Esophagus (tissue), 2 donors: ENCODE data around the gene TM7SF3. TPM values are rescaled to one million over a fixed set of nuclear protein-coding genes. Genes with fewer than 3 reads are reported as not detected.

Experiments used
- H3K27ac ChIP-seq, 2 donors: one replicate each; pipeline ENCODE4 v1.5.1; 2013; ENCODE audit warnings: low read depth in 2 of 2, mild to moderate bottlenecking in 2 of 2, inconsistent platforms in 1 of 2, low read length in 1 of 2, moderate library complexity in 1 of 2
- H3K27me3 ChIP-seq, 2 donors: one replicate each; pipeline ENCODE4 v1.6.1; 2013; ENCODE audit warnings: low read length in 2 of 2, control low read depth in 1 of 2, mild to moderate bottlenecking in 1 of 2; ENCODE audit not compliant: insufficient read depth in 2 of 2, control insufficient read depth in 1 of 2
- H3K36me3 ChIP-seq, 2 donors: one replicate each; pipeline ENCODE4 v1.6.1; 2013; ENCODE audit warnings: low read length in 1 of 2; ENCODE audit not compliant: control insufficient read depth in 2 of 2, insufficient read depth in 2 of 2
- H3K4me1 ChIP-seq, 2 donors: one replicate each; pipeline ENCODE4 v1.6.1; 2013; ENCODE audit warnings: low read length in 1 of 2; ENCODE audit not compliant: control insufficient read depth in 2 of 2, insufficient read depth in 2 of 2
- H3K4me3 ChIP-seq, 2 donors: one replicate each; pipeline ENCODE4 v1.5.1; 2013; ENCODE audit warnings: low read length in 2 of 2, mild to moderate bottlenecking in 2 of 2, low read depth in 1 of 2, moderate library complexity in 1 of 2
- H3K9me3 ChIP-seq, 2 donors: one replicate each; pipeline ENCODE4 v1.6.1; 2013; ENCODE audit warnings: mild to moderate bottlenecking in 2 of 2, low read depth in 1 of 2, low read length in 1 of 2, moderate library complexity in 1 of 2; ENCODE audit not compliant: control insufficient read depth in 2 of 2, insufficient read depth in 1 of 2
- WGBS, 2 donors: extraction: QIAGEN DNeasy Blood & Tissue Kit; methylation state at CpG; one replicate each; pipeline ENCODE4 v1.1.7; 2013; 5-methylcytosine and 5-hydroxymethylcytosine counted together
- polyA plus RNA-seq, 2 donors: library from polyadenylated mRNA; stranded (reverse); fragments of 200-250 nt; gene quantifications; one replicate each; pipeline ENCODE4 v1.2.3, GENCODE V29; 2013
- donor health status: healthy with polysubstance abuse.
- donor health status: Bipolar disorder and iron deficiency.

The TM7SF3 gene
- polyA plus RNA-seq, 2 donors = 15.9 to 43.3 TPM

DNA sequence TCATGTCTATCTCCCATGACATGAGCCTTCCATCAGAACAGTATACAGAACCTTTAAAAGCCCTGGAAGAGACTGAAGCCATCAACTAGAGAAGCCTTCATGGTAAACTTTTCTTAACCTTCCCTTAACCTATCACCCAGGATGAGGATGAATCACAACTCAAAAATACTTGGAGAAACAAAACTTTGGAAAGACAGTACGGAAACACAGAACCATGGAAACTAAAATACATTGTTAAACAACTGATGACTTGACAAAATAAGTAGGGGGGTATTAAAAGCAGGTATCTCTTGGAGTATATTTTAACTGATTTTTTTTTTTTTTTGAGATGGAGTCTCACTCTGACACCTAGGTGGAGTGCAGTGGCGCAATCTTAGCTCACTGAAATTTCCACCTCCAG lies 8.7 kb downstream of the TM7SF3 start:
- H3K9me3 ChIP-seq = no peaks in the 10 kb centered on the region
- WGBS, 2 donors = 89 to 97% methylated on average over 2 of the region's 2 CpGs
- H3K27me3 ChIP-seq = no peaks in the 10 kb centered on the region
- H3K36me3 ChIP-seq = no peaks in the 10 kb centered on the region
- no peak overlapping the region for H3K4me3 ChIP-seq
- no peaks in the 10 kb centered on the region for H3K4me1 ChIP-seq
- no peak overlapping the region for H3K27ac ChIP-seq

GRCh38 chr12:27003421-27004381 lies 10.5 kb downstream of the TM7SF3 start:
- Histone ChIP-seq H3K9me3 (no peaks in the 10 kb centered on the region), H3K27me3 (no peaks in the 10 kb centered on the region), H3K36me3 (peaks cover 0 to 1% of the 10 kb centered on the region in 2 donors), H3K4me1 (no peaks in the 10 kb centered on the region), H3K27ac (peak overlapping the region in 1 of 2 donors; percentile 22), H3K4me3 (no peak overlapping the region)
- WGBS, 2 donors = 53 to 73% methylated on average over 6 of the region's 6 CpGs

DNA sequence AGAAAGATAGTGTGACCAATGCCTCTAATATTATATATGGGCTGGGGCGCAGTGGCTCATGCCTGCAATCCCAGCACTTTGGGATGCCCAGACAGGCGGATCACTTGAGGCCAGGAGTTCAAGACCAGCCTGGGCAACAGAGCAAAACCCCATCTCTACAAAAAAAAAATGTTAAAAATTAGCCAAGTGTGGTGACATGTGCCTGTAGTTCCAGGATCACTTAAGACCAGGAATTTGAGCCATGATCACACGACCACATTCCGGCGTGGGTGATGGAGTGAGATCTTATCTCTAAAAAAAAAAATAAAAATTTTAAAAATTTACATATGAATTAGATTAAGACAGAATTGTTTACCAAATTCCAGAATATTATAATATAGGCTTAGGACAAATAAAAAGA lies 12.0 kb downstream of the TM7SF3 start:
- H3K27me3 ChIP-seq = no peaks in the 10 kb centered on the region
- H3K27ac ChIP-seq = no peak overlapping the region
- peaks cover 0 to 3% of the 10 kb centered on the region in 2 donors for H3K36me3 ChIP-seq
- 83 to 92% methylated on average over 5 of the region's 5 CpGs for WGBS, 2 donors
- no peak overlapping the region for H3K4me3 ChIP-seq
- no peaks in the 10 kb centered on the region for H3K4me1 ChIP-seq
- H3K9me3 ChIP-seq = no peaks in the 10 kb centered on the region

DNA sequence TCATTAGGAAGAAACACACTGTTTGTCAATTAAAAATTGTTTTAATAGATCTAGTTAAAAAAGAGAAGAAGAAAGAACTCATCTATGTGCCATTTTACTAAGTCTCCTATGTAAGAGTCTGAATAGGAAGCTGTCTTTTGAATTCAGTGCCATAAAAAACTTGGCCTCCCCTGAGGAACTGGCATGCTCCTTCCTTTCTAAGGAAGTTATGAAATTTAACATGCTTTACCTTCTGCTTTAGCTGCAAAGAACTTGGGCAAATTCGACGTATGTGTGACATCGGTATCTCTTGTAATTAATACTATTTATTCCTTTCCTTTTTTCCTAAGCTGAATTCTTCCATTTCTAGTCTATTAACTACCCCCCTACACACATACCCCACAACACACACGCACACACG lies 12.5 kb downstream of the TM7SF3 start:
- H3K27me3 ChIP-seq = no peaks in the 10 kb centered on the region
- peaks cover 0 to 5% of the 10 kb centered on the region in 2 donors for H3K36me3 ChIP-seq
- H3K4me1 ChIP-seq = no peaks in the 10 kb centered on the region
- H3K4me3 ChIP-seq = no peak overlapping the region
- WGBS, 2 donors = 84 to 88% methylated on average over 5 of the region's 5 CpGs
- H3K27ac ChIP-seq = no peak overlapping the region
- no peaks in the 10 kb centered on the region for H3K9me3 ChIP-seq

DNA sequence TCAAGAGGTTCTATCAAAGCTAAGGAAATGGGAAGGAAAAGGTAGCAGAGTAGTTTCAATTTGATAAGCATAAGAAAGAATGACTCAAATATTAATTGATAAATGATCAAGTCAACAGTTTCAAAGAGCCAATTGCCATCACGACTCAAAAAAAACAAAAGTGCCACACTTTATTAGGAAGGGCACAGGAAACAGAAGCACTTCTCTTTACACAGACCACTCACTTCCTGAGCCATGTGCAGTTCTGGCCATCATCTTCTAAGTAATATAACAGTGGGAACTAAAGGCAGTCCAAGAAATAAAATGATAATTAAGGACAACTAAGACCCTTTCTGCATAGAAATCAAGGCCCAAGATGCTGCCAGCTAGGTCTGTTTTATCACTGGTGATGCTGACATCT lies 13.2 kb downstream of the TM7SF3 start:
- Histone ChIP-seq H3K4me3 (no peak overlapping the region), H3K9me3 (no peaks in the 10 kb centered on the region), H3K27ac (no peak overlapping the region), H3K4me1 (no peaks in the 10 kb centered on the region), H3K27me3 (no peaks in the 10 kb centered on the region), H3K36me3 (peaks cover 0 to 5% of the 10 kb centered on the region in 2 donors)
- 63 to 70% methylated on average over 1 of the region's 1 CpG for WGBS, 2 donors

DNA sequence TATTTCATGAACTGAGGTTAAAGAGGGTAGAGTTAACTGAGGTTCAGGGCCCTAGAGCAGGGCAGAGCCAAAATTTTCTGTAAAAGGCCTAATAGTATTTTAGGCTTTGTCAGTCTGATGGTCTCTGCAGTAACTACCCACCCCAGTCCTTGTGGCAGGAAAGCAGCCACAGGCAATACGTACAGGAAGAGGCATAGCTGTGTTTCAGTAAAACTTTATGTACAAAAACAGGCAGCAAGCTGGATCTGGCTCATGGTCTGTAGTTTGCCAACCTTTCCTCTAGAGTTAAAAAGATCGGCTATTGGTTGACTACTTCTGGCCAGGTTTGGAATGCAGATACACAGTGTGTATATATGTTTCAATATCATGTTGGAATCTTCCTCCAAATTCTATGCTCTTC lies 17.2 kb downstream of the TM7SF3 start:
- 90 to 95% methylated on average over 2 of the region's 2 CpGs for WGBS, 2 donors
- no peaks in the 10 kb centered on the region for H3K9me3 ChIP-seq
- H3K36me3 ChIP-seq = peaks cover 8 to 12% of the 10 kb centered on the region in 2 donors
- no peak overlapping the region for H3K27ac ChIP-seq
- H3K4me1 ChIP-seq = no peaks in the 10 kb centered on the region
- no peak overlapping the region for H3K4me3 ChIP-seq
- no peaks in the 10 kb centered on the region for H3K27me3 ChIP-seq

DNA sequence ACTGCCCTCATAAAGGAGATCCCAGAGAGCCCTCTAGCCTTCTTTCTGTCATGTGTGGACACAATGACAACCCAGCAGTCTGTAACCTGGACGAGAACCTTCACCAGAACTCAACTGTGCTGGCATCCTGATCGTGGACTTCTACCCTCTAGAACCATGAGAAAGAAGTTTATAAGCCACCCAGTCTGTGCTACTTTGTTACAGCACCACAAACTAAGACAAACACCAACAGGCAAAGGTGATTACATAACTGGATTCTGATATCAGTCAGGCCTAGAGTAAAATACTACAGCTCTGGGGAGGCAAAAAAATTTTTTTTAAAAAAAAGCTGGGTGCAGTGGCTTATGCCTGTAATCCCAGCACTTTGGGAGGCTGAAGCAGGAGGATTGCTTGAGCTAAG lies 18.5 kb downstream of the TM7SF3 start:
- H3K9me3 ChIP-seq = no peaks in the 10 kb centered on the region
- peaks cover 8 to 12% of the 10 kb centered on the region in 2 donors for H3K36me3 ChIP-seq
- no peaks in the 10 kb centered on the region for H3K27me3 ChIP-seq
- H3K4me3 ChIP-seq = no peak overlapping the region
- no peak overlapping the region for H3K27ac ChIP-seq
- no peaks in the 10 kb centered on the region for H3K4me1 ChIP-seq
- WGBS, 2 donors = 90 to 93% methylated on average over 2 of the region's 2 CpGs

DNA sequence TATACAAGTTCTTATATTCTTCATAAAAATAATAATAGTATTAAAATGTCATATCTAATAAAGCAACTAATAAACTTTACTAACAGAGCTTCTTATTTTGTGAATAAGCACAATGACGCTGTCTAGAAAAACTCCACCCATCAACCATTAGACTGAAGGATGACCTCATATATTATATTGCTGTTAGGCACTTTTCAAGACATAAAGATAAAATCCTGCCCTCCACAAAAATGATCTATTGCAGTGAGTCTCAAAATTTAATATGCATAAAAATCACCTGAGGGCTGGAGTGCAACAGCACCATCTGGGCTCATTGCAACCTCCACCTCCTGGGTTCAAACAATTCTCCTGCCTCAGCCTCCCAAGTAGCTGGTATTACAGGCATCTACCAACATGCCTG lies 20.1 kb downstream of the TM7SF3 start:
- H3K36me3 ChIP-seq = peaks cover 12 to 13% of the 10 kb centered on the region in 2 donors
- H3K4me1 ChIP-seq = no peaks in the 10 kb centered on the region
- no peaks in the 10 kb centered on the region for H3K9me3 ChIP-seq
- no peak overlapping the region for H3K27ac ChIP-seq
- WGBS, 2 donors = 93 to 98% methylated on average over 1 of the region's 1 CpG
- no peaks in the 10 kb centered on the region for H3K27me3 ChIP-seq
- no peak overlapping the region for H3K4me3 ChIP-seq

DNA sequence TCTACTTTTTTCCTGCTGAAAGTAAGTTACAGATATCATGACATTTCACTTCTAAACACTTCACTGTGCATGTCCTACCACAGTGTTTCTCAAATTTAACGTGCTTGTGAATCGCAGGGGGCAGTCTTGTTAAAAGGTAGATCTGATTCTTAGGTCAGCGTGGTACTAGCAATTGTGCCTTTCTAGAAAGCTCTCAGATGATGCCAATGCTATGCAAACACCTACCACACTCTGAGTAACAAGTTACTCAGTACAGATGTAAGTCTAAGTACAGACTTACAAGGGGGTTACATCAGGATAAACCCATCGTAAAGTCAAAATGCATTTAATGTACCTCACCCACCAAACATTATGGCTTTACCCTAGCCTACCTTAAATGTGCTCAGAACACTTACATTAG lies 22.4 kb downstream of the TM7SF3 start:
- no peaks in the 10 kb centered on the region for H3K9me3 ChIP-seq
- H3K36me3 ChIP-seq = peaks cover 7 to 12% of the 10 kb centered on the region in 2 donors
- H3K4me3 ChIP-seq = no peak overlapping the region
- WGBS, 2 donors = 97% methylated on average over 4 of the region's 4 CpGs
- H3K27ac ChIP-seq = no peak overlapping the region
- H3K27me3 ChIP-seq = no peaks in the 10 kb centered on the region
- H3K4me1 ChIP-seq = no peaks in the 10 kb centered on the region

DNA sequence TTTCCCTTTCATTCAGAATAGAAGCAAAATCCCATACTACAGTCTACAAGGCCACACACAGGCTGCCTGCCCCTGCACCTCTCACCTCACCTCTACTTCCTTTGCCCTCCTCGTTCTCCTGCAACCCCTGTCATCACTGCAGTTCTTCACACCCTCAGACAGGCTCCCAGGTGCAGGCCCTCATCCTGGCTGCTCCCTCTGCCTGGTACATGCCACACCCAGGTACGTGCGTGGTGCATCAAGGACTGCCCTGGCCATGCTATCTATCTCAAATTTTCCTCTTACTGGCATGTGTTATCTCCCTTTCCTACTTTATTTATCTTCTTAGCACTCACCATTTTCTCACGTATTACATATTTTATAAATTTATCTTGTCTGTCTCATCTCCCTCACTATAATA lies 24.3 kb downstream of the TM7SF3 start:
- Histone ChIP-seq H3K4me3 (no peak overlapping the region), H3K27ac (no peak overlapping the region), H3K9me3 (no peaks in the 10 kb centered on the region), H3K27me3 (no peaks in the 10 kb centered on the region), H3K36me3 (peaks cover 4 to 8% of the 10 kb centered on the region in 2 donors), H3K4me1 (no peaks in the 10 kb centered on the region)
- 80 to 84% methylated on average over 4 of the region's 4 CpGs for WGBS, 2 donors
